NCI-H748 (cell line): ENCODE measurements around the gene PPM1J.
"Not testable (repeated sequence)": the region's sequence is repeated elsewhere in the genome, so short reads cannot be mapped to it uniquely, and the experiment has no call there.

Experiments used
- DNase-seq: peaks from one replicate; lab custom pipeline; 2025; ENCODE audit not compliant: unreplicated experiment; lab: John Stamatoyannopoulos, UW

Gene PPM1J

DNA sequence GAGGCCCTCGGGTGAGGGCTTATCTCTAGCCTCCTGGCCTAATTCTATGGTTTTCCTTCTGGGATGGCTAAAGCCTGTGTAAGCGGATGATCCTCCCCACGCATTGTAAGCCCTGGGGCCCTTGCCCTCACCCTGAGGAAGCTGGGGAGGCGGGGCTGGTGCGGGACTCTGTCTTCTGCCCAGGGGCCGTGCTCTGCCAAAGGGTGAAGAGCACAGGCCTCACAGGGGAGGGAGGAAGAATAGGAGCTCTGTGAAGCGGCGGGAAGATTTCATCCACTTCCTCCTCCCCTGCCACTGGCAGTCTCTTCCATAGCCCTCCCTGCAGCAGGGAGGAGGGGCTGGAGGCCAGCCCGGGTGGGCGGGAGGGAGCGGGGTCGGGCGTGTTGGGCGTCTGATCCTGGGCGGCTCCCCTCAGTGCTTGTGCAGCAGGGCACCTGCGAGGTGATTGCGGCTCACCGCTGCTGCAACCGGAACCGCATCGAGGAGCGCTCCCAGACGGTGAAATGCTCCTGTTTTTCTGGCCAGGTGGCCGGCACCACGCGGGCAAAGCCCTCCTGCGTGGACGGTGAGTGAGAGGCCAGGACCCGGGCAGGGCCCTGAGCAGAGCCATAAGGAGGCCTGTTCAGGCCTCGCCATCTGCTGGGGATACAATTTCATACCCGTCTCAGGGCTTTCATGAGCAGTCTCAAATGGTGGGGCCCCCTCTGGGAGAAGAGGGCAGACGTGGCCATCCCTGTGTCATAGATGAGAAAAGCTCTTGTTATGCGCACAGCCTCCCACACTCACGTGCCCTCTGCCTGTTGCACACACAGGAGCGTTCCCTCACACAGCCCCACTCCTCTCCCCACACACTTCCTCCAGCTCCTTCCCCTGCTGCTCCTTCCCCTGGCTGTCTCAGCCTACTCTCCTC is 7.7 kb upstream of the PPM1J start:
- no peak for DNase-seq

DNA sequence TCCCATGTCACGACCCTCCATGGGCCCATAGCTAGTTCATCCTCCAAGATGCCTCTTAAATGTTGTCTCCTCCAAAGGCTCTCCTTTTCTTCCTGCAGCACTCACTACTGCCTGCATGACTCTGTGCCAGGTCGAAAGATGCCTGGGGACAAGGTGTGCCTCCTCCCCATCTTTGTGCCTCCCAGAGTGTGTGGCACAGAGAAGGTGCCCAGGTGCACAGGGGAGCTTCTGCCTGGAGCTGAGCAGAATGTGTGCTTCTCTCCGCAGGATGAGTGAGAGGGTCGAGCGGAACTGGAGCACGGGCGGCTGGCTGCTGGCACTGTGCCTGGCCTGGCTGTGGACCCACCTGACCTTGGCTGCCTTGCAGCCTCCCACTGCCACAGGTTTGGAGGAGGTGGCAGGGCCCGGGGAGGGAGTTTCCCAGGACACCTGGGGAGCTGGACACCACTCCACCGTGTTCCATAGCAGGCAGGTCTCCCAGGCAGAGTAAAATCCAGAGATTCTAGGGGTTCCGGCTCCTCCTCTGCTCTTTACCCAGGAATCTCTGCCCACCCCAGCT is 6.9 kb upstream of the PPM1J start:
- no peak for DNase-seq

DNA sequence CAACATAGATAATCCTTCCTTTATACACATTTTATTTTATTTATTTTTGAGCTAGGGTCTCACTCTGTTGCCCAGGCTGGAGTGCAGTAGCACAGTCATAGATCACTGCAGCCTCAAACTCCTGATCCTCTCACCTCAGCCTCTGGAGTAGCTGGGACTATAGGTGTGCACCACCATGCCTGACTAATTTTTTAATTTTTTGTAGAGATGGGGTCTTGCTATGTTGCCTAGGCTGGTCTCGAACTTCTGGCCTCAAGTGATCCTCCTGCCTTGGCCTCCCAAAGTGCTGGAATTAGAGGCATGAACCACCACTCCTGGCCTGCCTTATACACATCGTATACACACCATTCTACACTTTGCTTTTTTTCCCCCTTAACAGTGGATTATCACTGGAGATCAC is 6.2 kb upstream of the PPM1J start:
- not testable (repeated sequence) for DNase-seq

DNA sequence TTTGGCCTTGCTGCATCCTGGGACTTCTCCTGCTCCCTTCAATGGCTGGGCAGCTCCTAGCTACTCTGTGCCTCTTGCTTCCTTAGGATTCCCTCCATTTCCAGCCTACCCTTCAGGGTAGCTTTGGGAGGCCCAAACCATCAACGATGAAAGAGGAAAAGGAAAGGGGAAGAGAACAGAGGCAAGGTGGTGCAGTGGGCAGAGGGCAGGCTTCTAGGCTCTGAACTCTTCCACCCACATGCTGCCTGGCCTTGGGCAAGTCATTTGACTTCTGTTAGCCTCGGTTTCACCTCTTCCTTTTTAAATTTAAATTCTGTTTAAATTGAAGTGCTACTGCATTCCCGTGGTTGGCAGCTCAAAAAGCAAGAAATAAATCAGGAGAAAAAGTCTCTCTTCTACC is 5.7 kb upstream of the PPM1J start:
- no peak for DNase-seq

DNA sequence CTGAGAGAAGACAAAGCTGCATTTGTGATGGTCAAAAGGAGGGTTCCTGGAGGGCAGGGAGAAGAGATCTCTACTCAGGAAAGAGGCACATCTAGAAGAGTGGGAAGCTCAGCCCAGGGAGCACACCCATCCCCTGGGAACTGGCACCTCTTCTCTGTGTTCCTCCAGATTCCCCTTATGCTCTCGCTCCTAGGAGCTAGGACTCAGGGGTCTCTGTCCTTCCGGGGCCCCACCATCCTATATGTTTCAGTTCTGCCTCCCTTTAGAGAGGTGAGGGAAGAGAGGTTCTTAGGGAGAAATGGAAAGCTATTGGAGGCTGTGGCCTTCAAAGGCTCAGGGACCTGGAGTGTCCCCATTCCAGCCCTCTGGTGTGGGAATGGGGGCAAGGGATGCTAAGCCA is 4.6 kb upstream of the PPM1J start:
- DNase-seq: no peak

DNA sequence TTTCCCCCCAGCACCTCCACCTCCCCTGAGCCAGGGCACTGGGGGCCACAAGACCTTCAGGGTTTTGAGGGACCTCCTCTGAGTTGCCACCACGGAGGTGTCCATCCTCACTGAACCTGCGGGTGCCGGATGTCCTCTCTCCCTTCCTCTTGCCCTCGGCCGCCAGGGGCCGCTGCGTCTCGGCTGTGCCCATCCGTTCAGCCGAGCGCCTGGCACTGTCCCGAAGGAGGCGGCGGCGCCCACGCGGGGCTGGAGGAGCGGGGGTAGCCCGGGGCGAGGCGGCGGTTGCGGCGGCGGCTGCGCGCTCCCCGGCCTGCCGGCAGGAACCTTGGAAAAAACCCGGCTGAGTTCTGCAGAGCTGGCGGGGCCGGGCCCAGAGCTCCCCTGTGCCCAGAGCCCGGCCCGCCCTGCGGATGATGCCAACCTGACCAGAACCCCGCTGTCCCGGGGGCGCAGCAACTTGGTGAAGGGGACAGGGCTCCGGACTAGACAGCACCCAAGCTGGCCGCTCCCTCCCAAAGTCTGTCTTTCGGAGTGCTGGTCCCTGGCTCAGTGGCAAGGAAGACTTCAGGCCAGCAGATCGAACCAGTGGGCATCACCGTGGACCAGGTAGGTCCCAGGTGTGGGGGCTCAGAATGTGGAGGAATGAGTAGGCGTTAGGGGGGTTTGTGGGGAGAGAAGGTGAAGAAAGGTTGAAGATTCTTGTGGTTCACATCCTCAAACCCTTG is 3.7 kb upstream of the PPM1J start:
- peak; percentile 71 for DNase-seq

DNA sequence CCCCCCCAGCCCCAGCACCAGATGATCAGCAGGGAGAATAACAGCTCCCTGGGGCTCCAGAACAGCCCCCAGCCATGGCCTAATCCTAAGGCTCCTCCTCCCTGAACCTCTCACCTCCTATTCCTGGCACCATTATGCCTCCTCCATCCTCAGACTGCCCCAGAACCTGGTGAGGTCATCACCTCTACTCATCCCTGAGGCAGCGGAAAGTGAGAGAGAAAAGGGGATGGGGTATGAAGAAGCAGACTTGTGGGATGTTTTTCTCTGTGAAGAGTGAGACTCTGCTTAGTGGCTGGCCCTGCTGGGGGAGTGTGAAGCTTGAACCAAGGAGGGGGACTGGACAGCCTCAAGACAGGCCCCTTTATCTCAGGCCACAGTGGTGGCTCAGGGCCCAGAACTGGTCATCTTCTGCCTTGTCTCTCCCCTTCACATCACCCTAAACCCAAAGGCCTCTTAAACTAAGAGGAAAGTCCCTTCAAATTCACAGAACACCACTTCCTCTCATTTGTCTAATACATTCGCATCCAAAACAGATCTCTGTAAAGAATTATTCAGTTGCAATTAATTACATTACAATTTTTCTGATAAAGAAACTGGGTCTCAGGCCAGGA is 2.2 kb upstream of the PPM1J start:
- no peak for DNase-seq

DNA sequence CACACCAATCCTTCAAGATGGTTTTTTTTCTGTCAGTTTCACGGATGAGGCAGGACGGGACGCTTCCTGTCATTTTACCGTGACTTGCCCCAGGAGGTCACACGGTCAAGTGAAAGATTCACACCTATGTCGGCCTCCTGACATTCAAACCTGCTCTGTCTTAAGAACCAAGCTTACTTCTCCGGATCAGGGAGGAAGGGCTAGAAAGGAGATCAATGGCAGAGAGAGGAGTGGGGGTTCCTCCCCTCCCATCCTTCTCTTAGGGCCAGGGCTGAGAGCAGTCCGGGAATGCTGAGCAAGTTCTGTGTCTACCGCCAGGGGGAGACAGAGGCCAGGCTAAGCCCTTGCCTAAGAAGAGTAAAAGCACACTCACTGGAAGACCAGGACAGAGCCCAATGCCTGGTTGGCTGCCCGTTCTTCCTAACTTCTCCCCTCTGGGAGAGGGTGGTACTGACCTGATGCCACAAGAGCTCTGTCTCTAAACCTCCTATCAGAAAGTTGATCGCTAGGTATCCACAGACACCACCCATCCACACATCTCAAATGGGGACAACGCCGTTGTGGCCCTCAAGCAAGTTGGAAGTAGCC is 1.1 kb upstream of the PPM1J start:
- peak; percentile 86 for DNase-seq

DNA sequence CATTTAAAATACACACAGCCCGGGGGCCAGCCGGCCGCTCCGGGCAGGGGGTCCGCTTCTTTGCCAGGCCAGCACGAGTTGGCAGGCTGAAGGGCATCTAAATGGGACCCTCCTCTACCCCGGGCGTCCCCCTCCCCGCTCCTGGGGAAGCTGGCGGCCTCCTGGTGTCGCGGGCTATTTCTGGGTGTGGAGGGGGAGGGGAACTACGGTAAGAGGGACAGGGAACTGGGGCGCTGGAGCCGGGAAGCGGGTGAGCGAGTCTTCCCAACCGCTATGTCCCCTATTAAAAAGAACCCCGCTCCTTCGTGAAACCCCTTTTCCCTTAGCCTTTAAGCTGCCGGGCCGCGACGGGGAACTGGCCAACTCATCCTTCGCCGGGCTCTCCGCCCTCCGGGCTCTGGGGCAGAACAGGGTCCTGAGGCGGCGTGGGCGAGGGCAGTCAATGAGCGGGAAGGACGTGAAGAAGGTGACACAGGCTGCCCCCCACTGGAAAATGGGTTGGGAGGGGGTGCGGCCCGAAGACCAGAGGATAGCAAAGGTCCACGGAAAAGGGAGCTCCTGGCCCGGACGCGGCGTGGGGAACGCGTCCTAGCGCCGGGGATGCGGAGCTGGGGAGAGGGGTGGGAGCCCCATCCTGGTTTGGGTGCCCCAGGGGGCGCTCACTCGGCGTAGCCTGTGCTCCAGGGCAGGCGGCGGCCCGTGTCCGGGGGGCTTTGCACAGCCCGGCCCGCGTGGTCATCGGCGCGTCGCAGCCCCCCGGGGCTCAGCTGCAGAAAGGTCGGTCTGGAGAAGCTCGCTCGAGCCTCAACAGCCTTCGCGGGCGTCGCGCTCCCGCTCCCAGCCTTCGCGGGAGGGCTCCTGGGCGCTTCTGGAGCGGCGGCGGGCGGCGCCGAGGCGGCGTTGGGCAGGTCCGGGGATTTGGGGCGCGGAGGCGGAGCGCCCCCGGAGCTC is 544 bp downstream of the PPM1J start:
- DNase-seq: peak; percentile 45

DNA sequence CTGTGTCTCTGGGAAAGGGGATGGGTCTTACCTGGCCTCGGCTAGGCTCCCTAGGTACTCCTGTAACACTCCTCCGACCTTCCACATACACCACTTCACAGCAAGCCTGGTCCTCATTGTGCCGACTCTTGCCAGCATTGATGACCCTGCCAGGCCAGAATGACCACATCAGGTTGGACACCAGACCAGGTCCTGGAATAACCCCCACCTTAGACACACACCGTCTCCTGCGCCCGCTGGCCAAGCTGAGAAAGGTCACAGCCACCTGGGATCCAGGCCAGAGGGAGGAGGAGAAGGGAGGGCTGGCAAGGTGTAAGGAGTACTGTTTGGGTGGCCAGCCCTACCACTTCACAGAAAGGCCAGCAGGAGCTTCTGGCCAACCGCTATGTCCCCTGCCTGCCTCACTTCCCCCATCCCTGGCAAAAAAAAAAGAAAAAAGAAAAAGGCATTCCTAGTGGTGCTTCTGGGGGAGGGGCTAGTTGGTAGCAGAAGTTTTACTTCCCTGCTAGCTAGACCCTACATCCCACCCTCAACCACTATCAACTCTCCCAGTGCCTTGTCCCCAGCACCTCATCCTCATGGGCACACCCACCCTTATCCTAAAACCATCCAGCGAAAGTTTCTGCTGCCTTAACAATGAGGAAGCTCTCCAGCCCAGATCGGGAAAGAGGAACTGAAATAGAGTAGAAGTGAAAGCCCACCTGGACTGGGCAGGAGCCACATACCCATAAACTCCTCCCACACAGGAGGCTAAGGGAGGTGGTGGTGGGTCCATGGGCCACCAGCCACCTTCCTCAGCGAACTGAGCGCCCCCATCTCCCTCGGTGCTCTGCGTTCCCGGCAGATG is 1.4 kb downstream of the PPM1J start:
- peak; percentile 31 for DNase-seq

DNA sequence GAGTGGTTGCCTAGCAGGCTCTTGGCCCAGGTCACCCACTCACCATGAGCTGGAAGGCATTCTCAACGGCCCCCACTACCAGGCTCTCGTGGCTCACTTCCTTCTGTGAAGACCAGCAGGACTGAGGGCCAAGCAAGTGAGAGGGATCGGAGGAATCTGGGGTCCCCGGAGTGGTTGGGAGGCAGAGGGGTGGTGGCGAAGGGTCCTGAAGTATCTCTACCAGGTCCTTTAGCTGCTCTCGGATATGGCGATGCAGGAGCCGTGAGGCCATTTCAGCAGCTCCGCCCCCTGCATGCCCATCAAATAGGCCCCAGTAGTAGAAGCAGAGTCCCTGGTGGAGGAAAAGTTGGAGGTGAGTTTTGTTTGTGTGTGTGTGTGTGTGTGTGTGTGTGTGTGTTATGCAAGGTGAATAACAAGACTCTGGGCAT is 2.4 kb downstream of the PPM1J start:
- DNase-seq: no peak

DNA sequence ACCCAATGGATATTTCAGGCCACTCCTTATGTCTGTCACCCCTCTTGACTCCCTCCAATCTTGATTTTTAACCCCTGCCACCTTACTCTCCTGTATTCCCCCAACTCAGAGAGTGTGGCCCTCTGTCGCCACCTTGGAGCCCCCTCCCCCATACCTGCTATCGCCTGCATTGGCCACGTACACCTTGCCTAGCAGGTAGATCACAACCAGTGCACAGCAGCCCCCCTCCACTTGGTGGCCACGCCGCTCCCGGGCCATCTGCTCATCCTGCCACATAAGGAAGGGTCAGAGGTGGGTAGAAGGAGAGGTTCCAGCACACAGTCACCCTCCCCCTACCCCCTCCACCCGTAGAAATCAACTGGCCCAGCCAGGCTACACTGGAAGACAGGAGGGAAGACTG is 2.9 kb downstream of the PPM1J start:
- DNase-seq: no peak

DNA sequence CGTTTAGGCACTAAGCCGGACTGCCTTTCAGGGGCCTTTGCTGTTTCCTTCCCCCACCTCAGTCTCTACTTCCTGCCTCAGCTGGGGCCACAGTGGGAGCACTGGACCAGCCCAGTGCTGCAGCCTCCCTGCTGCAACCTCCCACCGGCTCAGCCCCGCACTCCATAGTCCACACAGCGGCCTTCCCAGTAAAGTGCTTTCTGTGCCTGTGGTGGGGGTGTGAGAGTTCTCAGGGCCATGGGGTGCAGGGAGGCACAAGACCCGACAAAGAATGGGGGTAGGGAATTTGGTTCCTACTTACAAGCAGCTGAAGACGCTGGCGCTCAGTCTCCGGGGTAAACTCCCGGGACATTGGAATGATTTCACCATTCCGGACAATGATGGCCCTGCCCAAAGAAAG is 3.5 kb downstream of the PPM1J start:
- DNase-seq: no peak

DNA sequence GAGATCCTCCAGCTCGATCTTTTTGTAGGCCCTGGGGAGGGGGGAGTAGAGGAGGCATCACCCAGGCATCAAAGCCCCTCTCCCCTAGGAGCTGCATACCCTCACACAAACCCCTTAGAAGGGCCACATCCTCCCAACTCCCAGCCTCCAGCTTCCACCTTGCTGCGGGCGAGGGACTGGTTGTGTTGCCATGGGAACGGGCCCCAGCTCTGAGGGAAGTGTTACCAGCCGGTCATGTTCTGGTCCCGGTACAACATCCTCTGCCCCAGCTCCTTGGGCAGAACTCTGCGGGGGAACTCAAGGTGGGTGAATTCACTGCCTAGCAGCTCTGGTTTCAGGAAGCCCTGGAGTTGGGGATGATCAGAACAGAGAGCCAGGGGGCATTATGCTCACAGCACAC is 4.1 kb downstream of the PPM1J start:
- peak; percentile 28 for DNase-seq

DNA sequence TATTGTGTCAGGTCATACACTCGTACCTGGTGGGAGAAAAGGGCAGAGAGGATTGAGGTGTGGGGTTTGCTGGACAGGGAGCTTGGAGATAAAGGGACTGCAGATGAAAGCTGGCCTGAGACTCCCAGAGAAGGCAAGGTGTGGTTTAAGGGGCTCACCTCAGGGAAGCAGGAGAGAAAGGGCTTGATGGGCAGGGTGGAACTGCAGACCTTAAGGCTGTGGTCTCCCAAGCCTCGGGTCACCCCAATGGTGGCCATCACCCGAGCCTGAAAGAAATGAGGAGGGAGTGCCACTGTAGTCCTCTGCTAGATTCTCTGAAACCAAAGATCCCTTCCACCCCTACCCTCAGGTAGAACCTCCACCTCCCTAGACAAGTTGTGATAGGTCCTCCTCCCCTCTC is 4.5 kb downstream of the PPM1J start:
- DNase-seq: no peak

DNA sequence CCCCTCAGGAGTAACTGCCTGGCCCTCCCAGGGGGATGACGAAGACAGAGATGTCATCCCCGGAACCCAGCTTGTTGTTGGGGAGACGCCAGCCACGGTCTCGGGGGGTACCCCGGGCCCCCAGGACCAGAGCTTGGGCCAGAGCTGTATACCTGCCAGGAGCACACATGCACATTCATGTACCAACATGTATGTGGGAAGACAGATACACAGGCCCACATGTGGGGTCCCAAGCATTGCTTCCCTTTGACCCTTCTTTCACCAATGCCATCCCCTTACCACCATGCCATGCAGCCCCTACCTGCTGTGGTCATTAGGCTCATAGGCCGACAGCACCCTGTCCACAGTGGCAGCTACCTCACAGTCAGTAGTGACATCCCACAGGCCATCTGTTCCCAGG is 5.0 kb downstream of the PPM1J start:
- DNase-seq: no peak

DNA sequence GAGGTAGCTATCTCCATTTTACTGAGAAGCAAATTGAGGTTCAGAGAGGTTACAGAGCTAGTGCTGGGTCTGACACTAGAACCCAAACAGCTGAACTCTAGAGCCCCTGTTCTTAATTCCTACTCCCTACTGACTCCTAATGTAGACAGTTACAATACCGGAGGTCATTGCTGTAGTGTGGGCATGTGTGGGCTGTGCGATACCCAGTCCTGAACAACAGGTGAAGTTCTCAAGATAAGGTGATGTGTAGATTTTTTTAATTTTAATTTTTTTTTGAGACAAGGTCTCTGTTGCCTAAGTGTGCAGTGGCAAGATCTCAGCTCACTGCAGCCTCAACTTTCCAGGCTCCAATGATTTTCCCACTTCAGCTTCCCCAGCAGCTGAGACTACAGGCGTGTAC is 6.6 kb downstream of the PPM1J start:
- DNase-seq: no peak

DNA sequence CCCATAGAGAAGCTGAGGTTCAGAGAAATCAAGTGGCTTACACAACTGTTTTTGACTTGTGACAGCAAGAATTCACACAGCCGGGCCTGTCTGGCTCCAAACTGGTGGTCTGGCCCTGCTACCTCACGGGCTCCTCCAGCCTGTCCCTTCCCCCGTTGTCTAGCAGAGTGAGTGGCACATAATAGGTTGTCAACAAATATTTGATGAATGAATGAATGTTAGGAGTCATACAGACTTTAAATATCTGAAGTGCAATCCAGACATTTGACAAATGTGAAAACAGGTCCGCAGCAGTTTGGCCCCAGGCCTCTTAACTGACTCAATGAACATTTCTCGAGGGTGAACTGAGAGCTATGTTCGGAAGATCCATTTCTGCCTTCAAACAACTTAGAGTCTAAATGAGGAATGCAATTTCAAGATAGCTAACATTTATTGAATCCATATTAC is 7.1 kb downstream of the PPM1J start:
- no peak for DNase-seq
